Thymus (tissue), 11 donors: ENCODE data around the gene TNFRSF11A. TPM values are rescaled to one million over a fixed set of nuclear protein-coding genes. Genes with fewer than 3 reads are reported as not detected.

Experiments
- DNase-seq, 9 donors: peaks; one replicate each; pipeline ENCODE4 v3.0.0-alpha.2; 2013; ENCODE audit warnings: low spot score in 9 of 9, low read depth in 6 of 9, missing footprints in 1 of 9
- H3K27ac ChIP-seq, 2 donors: one replicate each; pipeline ENCODE4 v1.5.1; 2013; ENCODE audit warnings: control low read depth in 1 of 2, low read depth in 1 of 2, low read length in 1 of 2, mild to moderate bottlenecking in 1 of 2, moderate library complexity in 1 of 2
- H3K27me3 ChIP-seq, 2 donors: one replicate each; pipeline ENCODE4 v1.5.1; 2013; ENCODE audit warnings: low read length in 1 of 2; ENCODE audit not compliant: control insufficient read depth in 2 of 2, insufficient read depth in 1 of 2
- H3K36me3 ChIP-seq, 2 donors: one replicate each; pipeline ENCODE4 v1.5.1; 2013; ENCODE audit warnings: low read length in 1 of 2, mild to moderate bottlenecking in 1 of 2, moderate library complexity in 1 of 2; ENCODE audit not compliant: control insufficient read depth in 2 of 2, insufficient read depth in 2 of 2
- H3K4me1 ChIP-seq, 2 donors: one replicate each; pipeline ENCODE4 v1.5.1; 2013; ENCODE audit warnings: low read length in 2 of 2; ENCODE audit not compliant: control insufficient read depth in 2 of 2, insufficient read depth in 2 of 2
- H3K4me3 ChIP-seq, 2 donors: one replicate each; pipeline ENCODE4 v1.5.1; 2013; ENCODE audit warnings: low read length in 2 of 2, control low read depth in 1 of 2, mild to moderate bottlenecking in 1 of 2
- H3K9me3 ChIP-seq, 2 donors: one replicate each; pipeline ENCODE4 v1.5.1; 2013; ENCODE audit warnings: low read length in 1 of 2, mild to moderate bottlenecking in 1 of 2; ENCODE audit not compliant: control insufficient read depth in 2 of 2, insufficient read depth in 1 of 2
- WGBS: extraction: QIAGEN DNeasy Blood & Tissue Kit; methylation state at CpG from one replicate; pipeline ENCODE4 v1.1.7; 2013; 5-methylcytosine and 5-hydroxymethylcytosine counted together
- polyA plus RNA-seq: library from polyadenylated mRNA; stranded (reverse); fragments of 200-250 nt; gene quantifications from one replicate; pipeline ENCODE4 v1.2.3, GENCODE V29; 2013
- total RNA-seq: library from RNA; stranded (reverse); fragments of 120-200 nt; gene quantifications from one replicate; pipeline ENCODE4 v1.2.4, GENCODE V29; 2013
- donor health status: healthy.

The TNFRSF11A gene
- total and polyA plus RNA-seq, 2 donors = 3.6 to 5.4 TPM

DNA sequence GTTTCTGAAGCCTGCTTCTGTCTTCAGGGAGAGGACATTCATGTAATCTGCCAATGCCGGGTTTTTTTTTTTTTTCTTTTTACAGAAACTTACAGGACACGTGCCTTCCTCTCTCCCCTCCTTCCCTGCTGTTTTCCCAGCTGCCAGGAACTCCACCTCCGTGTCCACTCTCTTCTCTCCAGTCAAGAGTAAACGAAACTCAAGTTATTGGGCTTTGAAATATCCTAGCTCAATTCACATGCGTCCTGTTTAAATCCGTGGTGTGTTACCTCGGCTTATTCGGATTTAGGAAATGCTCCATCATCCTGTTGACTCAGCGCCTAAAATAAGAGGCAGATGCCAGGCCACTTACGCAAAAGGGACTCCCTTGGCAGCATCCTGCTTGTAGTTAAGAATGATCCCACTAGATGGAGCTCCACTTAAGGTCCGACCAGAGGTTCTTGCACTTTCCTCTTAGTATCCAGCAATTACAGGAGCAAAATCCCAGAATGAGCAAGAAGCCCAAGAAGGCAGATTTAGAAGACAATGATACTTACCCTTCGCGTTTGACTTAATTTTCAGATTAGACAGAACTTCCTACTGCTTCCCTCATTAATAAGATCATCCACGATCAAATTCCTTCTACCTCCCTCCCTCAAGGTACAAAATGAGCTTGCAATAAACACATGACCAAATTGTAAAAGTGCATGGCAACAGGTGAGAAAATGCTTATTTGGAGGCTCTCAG, 100.5 kb downstream of the TNFRSF11A start:
- peaks cover 4 to 9% of the 10 kb centered on the region in 2 donors for H3K4me1 ChIP-seq
- DNase-seq = peak; percentile 36 to 87 (median 67)
- H3K4me3 ChIP-seq = no peak overlapping the region
- H3K27me3 ChIP-seq = no peaks in the 10 kb centered on the region
- no peaks in the 10 kb centered on the region for H3K9me3 ChIP-seq
- no peaks in the 10 kb centered on the region for H3K36me3 ChIP-seq
- peak overlapping the region in 1 of 2 donors; percentile 64 for H3K27ac ChIP-seq
- 20% methylated on average over 14 of the region's 14 CpGs for WGBS

- Histone ChIP-seq H3K27ac (no peak overlapping the region), H3K27me3 (no peaks in the 10 kb centered on the region), H3K36me3 (no peaks in the 10 kb centered on the region), H3K4me3 (no peak overlapping the region), H3K4me1 (peaks cover under 1 to 5% of the 10 kb centered on the region in 2 donors), H3K9me3 (no peaks in the 10 kb centered on the region)
- DNase-seq = no peak
- WGBS = 85% methylated on average over 3 of the region's 3 CpGs
Measured at GRCh38 chr18:62426191-62426488, 101.0 kb downstream of the TNFRSF11A start.

DNA sequence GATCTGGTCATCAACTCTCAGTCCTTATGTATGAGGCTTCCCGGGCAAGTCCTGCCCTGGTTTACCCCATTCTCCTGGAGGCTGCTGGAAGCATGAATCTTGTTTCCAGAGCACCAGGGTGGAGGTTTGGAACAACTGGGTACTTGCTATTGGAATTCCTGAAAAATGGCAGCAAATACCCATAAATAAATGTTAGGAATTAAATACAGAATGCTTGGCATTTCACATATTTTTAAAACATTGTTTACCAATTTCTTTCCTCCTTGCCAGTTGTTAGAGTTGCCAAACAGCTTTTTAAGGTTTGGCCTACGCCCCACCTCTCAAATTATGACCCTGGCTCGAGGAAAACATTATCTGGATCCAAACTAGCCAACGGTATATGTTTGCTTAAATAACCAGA, 107.1 kb downstream of the TNFRSF11A start:
- Histone ChIP-seq H3K4me1 (no peaks in the 10 kb centered on the region), H3K27me3 (no peaks in the 10 kb centered on the region), H3K36me3 (no peaks in the 10 kb centered on the region), H3K27ac (no peak overlapping the region), H3K9me3 (no peaks in the 10 kb centered on the region), H3K4me3 (no peak overlapping the region)
- no peak for DNase-seq
- WGBS = 94% methylated on average over 4 of the region's 4 CpGs

DNA sequence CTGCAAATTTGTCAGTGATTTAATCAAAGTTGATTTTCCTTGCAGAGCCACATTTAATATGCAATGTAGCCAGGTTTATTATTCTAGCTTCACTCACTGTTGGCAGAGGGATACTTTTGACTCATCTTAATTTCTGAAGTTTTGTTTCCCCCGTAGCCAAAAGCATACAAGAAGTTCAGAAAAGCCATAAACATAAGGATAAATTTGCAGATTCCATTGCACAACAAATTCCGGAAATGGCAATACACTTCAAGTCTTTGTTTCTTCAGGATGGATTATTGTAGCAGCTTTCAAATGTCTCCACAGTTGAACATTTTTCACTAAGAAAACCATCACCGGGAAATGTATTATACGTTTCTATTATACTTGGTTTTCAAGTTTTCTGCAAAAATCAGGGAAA, 109.7 kb downstream of the TNFRSF11A start:
- H3K36me3 ChIP-seq = no peaks in the 10 kb centered on the region
- WGBS = 80% methylated on average over 4 of the region's 4 CpGs
- no peaks in the 10 kb centered on the region for H3K4me1 ChIP-seq
- no peak for DNase-seq
- no peak overlapping the region for H3K4me3 ChIP-seq
- no peaks in the 10 kb centered on the region for H3K9me3 ChIP-seq
- H3K27me3 ChIP-seq = no peaks in the 10 kb centered on the region
- H3K27ac ChIP-seq = no peak overlapping the region

GRCh38 chr18:62435435-62436031, 110.4 kb downstream of the TNFRSF11A start:
- Histone ChIP-seq H3K36me3 (no peaks in the 10 kb centered on the region), H3K4me3 (no peak overlapping the region), H3K27ac (no peak overlapping the region), H3K9me3 (no peaks in the 10 kb centered on the region), H3K27me3 (no peaks in the 10 kb centered on the region), H3K4me1 (no peaks in the 10 kb centered on the region)
- no peak for DNase-seq
- 95% methylated on average over 11 of the region's 11 CpGs for WGBS

DNA sequence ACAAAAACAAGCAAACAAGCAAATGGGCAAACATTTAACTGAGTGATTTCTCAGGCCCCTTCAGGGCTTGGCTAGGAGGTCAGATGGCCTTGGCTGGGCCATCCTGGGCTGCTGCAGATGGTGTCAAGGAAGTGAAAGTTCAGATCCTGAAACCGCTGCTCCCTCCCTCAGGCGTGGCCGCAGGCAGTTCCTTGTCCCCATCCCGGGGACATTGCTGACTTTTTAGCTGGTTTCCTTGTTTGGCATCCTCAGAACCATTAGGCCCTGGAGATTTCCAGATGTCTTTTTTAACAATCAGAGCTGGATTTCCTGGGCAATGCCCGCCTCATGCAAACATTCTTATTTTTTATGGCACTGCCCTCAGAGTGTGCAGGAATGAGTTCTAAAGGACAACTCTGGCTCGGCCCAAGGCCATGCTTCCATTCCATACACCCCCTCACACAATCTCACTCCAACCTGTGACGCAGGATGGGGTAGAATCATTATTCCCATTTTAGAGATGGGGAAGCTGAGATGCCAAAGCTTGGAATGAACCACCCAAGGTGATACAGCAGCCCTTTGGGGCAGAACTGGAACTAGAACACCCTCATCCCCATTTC, 111.6 kb downstream of the TNFRSF11A start:
- Histone ChIP-seq H3K4me3 (no peak overlapping the region), H3K36me3 (no peaks in the 10 kb centered on the region), H3K27ac (no peak overlapping the region), H3K4me1 (no peaks in the 10 kb centered on the region), H3K9me3 (no peaks in the 10 kb centered on the region), H3K27me3 (no peaks in the 10 kb centered on the region)
- DNase-seq = no peak
- 92% methylated on average over 7 of the region's 7 CpGs for WGBS

GRCh38 chr18:62437235-62438017, 112.3 kb downstream of the TNFRSF11A start:
- 58% methylated on average over 11 of the region's 11 CpGs for WGBS
- no peak for DNase-seq
- no peaks in the 10 kb centered on the region for H3K9me3 ChIP-seq
- no peaks in the 10 kb centered on the region for H3K4me1 ChIP-seq
- H3K36me3 ChIP-seq = no peaks in the 10 kb centered on the region
- H3K27ac ChIP-seq = no peak overlapping the region
- no peak overlapping the region for H3K4me3 ChIP-seq
- no peaks in the 10 kb centered on the region for H3K27me3 ChIP-seq

DNA sequence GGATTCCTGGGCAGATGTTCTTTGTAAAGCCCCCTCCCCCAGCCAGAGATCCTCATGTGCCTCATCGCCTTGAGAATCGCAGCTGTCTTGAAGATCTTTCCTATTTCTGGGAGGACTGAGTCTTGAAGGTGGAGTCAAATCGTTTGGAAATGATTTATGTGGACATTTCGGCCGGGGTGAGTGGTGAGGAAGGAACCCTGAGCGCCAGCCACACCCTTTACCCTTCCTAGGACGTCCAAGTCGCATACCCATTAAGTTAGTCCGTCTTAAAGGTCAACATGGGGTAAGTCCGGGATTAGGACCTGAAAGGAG, 112.9 kb downstream of the TNFRSF11A start:
- WGBS = 43% methylated on average over 10 of the region's 10 CpGs
- Histone ChIP-seq H3K27ac (peak overlapping the region in 1 of 2 donors; percentile 50), H3K36me3 (no peaks in the 10 kb centered on the region), H3K27me3 (no peaks in the 10 kb centered on the region), H3K4me3 (no peak overlapping the region), H3K9me3 (no peaks in the 10 kb centered on the region), H3K4me1 (no peaks in the 10 kb centered on the region)
- no peak for DNase-seq

DNA sequence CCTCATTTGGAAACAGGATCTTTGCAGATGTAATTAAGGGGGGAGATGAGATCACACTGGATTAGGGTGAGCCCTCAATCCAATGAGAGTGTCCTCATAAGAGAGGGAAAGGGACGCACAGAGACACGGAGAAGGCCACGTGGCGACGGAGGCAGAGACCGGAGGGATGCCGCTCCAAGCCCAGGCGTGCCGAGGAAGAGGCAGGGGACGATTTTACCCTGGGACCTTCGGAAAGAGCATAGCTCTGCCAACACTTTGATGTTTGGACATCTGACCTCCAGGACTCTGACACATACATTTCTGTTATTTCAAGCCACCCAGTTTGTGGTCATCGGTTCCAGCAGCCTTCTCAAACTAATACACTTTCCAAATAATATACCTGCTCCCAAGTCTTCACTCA, 113.3 kb downstream of the TNFRSF11A start:
- no peak overlapping the region for H3K27ac ChIP-seq
- no peak for DNase-seq
- 98% methylated on average over 12 of the region's 12 CpGs for WGBS
- no peaks in the 10 kb centered on the region for H3K36me3 ChIP-seq
- H3K27me3 ChIP-seq = no peaks in the 10 kb centered on the region
- no peak overlapping the region for H3K4me3 ChIP-seq
- H3K9me3 ChIP-seq = no peaks in the 10 kb centered on the region
- no peaks in the 10 kb centered on the region for H3K4me1 ChIP-seq
